A172 (cell line): Measurements from ENCODE around the gene SHISA8. TPM values are rescaled to one million over a fixed set of nuclear protein-coding genes. Genes with fewer than 3 reads are reported as not detected.

Source experiments
- total RNA-seq: library from RNA; depleted of rRNA; stranded (reverse); fragments of >200 nt; shearing (Covaris generic); gene quantifications from 2 replicates; pipeline ENCODE4 v1.2.3, GENCODE V29; 2014; rRNA removed

SHISA8 gene
- total RNA-seq, 1 experiment from 2014 or later: not detected

Other genes starting within 250 kb of the SHISA8 start
- 75.4 and 80.5 TPM in 2 replicates for gene SNU13, start 226.2 kb downstream of the SHISA8 start, total RNA-seq
- 1.2 and 2.7 TPM in 2 replicates for gene MEI1, start 215.6 kb downstream of the SHISA8 start, total RNA-seq
- gene CCDC134, start 114.4 kb downstream of the SHISA8 start, total RNA-seq: 5.7 and 6.2 TPM in 2 replicates
- 15.8 and 17.7 TPM in 2 replicates for gene SREBF2, start 82.0 kb downstream of the SHISA8 start, total RNA-seq
- gene TNFRSF13C, start 11.7 kb upstream of the SHISA8 start, total RNA-seq: 0.03 TPM in 1 of 2 replicates, not detected in the other
- gene CENPM, start 32.1 kb upstream of the SHISA8 start, total RNA-seq: 42.4 and 54.8 TPM in 2 replicates
- gene SEPTIN3, start 54.4 kb upstream of the SHISA8 start, total RNA-seq: 7.7 and 8.3 TPM in 2 replicates
- gene WBP2NL, start 83.7 kb upstream of the SHISA8 start, total RNA-seq: not detected in 2 replicates
- gene NAGA, start 155.7 kb upstream of the SHISA8 start, total RNA-seq: 11.5 and 17.7 TPM in 2 replicates
- 0.07 and 0.17 TPM in 2 replicates for gene PHETA2, start 159.2 kb upstream of the SHISA8 start, total RNA-seq
- gene SMDT1, start 164.6 kb upstream of the SHISA8 start, total RNA-seq: 2.9 and 6.5 TPM in 2 replicates
- 73.3 and 80.7 TPM in 2 replicates for gene NDUFA6, start 175.7 kb upstream of the SHISA8 start, total RNA-seq
- gene CYP2D6, start 215.7 kb upstream of the SHISA8 start, total RNA-seq: 0.03 and 0.46 TPM in 2 replicates